Measurements from ENCODE around the gene TRPV3. TPM values are rescaled to one million over a fixed set of nuclear protein-coding genes. Genes with fewer than 3 reads are reported as not detected.

The TRPV3 gene
- total and polyA plus RNA-seq, 3 donors from 2014 or later, result 6.6 to 37.2 (median 19.8) TPM

- WGBS, 2 donors, result 81 to 85% methylated on average over 8 of the region's 8 CpGs
- intact Hi-C loops (cut with DNase I; ENCODE audit: low total_unique reads), result no loop called here
These were observed 17.6 kb downstream of the TRPV3 start for GRCh38 chr17:3539881-3540540.

GRCh38 chr17:3536716-3537115 is 20.9 kb downstream of the TRPV3 start:
- H3K4me1 ChIP-seq, result peaks cover 19% of the 10 kb centered on the region
- no peak for DNase-seq
- no peak for TF ChIP-seq POLR2A (IDR thresholded peaks at IDR 0.05)
- no peak for TF ChIP-seq CTCF (IDR thresholded peaks at IDR 0.05)
- no peaks in the 10 kb centered on the region for H3K9me3 ChIP-seq
- intact Hi-C loops (cut with DNase I; ENCODE audit: low total_unique reads), result no loop called here
- H3K36me3 ChIP-seq (ENCODE audit: low read depth, missing control alignments), result no peaks in the 10 kb centered on the region
- WGBS, 2 donors, result 82 to 93% methylated on average over 5 of the region's 5 CpGs
- H3K27me3 ChIP-seq, result no peaks in the 10 kb centered on the region
- H3K4me3 ChIP-seq, result no peak overlapping the region
- no peak overlapping the region for H3K27ac ChIP-seq

More at GRCh38 chr17:3539881-3540540, 17.6 kb downstream of the TRPV3 start:
- Histone ChIP-seq H3K27ac (no peak overlapping the region), H3K27me3 (no peaks in the 10 kb centered on the region), H3K4me3 (no peak overlapping the region), H3K36me3 (ENCODE audit: low read depth, missing control alignments) (no peaks in the 10 kb centered on the region), H3K9me3 (no peaks in the 10 kb centered on the region), H3K4me1 (peaks cover 10% of the 10 kb centered on the region)
- no peak for DNase-seq
- no peak for TF ChIP-seq POLR2A (IDR thresholded peaks at IDR 0.05)
- TF ChIP-seq CTCF (IDR thresholded peaks at IDR 0.05), result no peak

GRCh38 chr17:3535253-3535995 is 22.2 kb downstream of the TRPV3 start:
- Histone ChIP-seq H3K4me3 (peak overlapping the region; percentile 53 to 68), H3K27me3 (no peaks in the 10 kb centered on the region), H3K9me3 (no peaks in the 10 kb centered on the region), H3K4me1 (peaks cover 32% of the 10 kb centered on the region), H3K36me3 (ENCODE audit: low read depth, missing control alignments) (no peaks in the 10 kb centered on the region), H3K27ac (peak overlapping the region; percentile 86 to 87)
- 0 to 3% methylated on average over 18 to 44 of the region's 44 CpGs for WGBS, 2 donors
- TF ChIP-seq POLR2A (IDR thresholded peaks at IDR 0.05) (no peak), CTCF (IDR thresholded peaks at IDR 0.05) (peak; percentile 33 to 80 (median 78))
- DNase-seq, result peak; percentile 80
- intact Hi-C loops (cut with DNase I; ENCODE audit: low total_unique reads), result no loop called here

- peak; percentile 74 for DNase-seq
- TF ChIP-seq POLR2A (IDR thresholded peaks at IDR 0.05), result no peak
- TF ChIP-seq CTCF (IDR thresholded peaks at IDR 0.05), result no peak
- no peak overlapping the region for H3K4me3 ChIP-seq
- intact Hi-C loops (cut with DNase I; ENCODE audit: low total_unique reads), result no loop called here
- peak overlapping the region; percentile 29 to 86 for H3K27ac ChIP-seq
- no peaks in the 10 kb centered on the region for H3K36me3 ChIP-seq (ENCODE audit: low read depth, missing control alignments)
- 32 to 58% methylated on average over 3 of the region's 3 CpGs for WGBS, 2 donors
- H3K27me3 ChIP-seq, result no peaks in the 10 kb centered on the region
- no peaks in the 10 kb centered on the region for H3K9me3 ChIP-seq
- peaks cover 35% of the 10 kb centered on the region for H3K4me1 ChIP-seq
These were observed 22.7 kb downstream of the TRPV3 start for GRCh38 chr17:3534881-3535252.
